Sigmoid colon (tissue), 7 donors: ENCODE results near the gene SLC45A1. TPM values are rescaled to one million over a fixed set of nuclear protein-coding genes. Genes with fewer than 3 reads are reported as not detected.

Source experiments
- DNase-seq: peaks from one replicate; pipeline ENCODE4 v3.0.0-alpha.2; 2019
- H3K27ac ChIP-seq, 4 donors: fragments of 200-600 bp; sonication (generic); one replicate each; pipeline ENCODE4 v1.5.1; 2016 to 2019; ENCODE audit warnings: mild to moderate bottlenecking in 1 of 4
- H3K27me3 ChIP-seq, 3 donors: fragments of 200-600 bp; sonication (generic); one replicate each; pipeline ENCODE4 v1.5.1; 2019; ENCODE audit warnings: mild to moderate bottlenecking in 1 of 3
- H3K36me3 ChIP-seq, 4 donors: fragments of 200-600 bp; sonication (generic); one replicate each; pipeline ENCODE4 v1.5.1; 2016 to 2019
- H3K4me1 ChIP-seq, 4 donors: fragments of 200-600 bp; sonication (generic); one replicate each; pipeline ENCODE4 v1.5.1; 2017 to 2019
- H3K4me3 ChIP-seq, 4 donors: fragments of 200-600 bp; sonication (generic); one replicate each; pipeline ENCODE4 v1.5.1; 2017 to 2019; ENCODE audit warnings: mild to moderate bottlenecking in 2 of 4, moderate library complexity in 1 of 4
- H3K9me3 ChIP-seq, 4 donors: fragments of 200-600 bp in 3 of 4; sonication (generic) in 3 of 4; one replicate each; pipeline versions ENCODE4 v1.5.1 to v1.6.1; 2013 to 2019
- CTCF ChIP-seq, 4 experiments: fragments of 450-650 bp in 3 of 4; fragments of 200-600 bp in 1 of 4; IDR thresholded peaks; one replicate each; pipeline ENCODE4 v1.5.1; 2016 to 2019; ENCODE audit warnings: antibody characterized with exemption in 4 of 4, mild to moderate bottlenecking in 3 of 4, moderate library complexity in 2 of 4
- EP300 ChIP-seq, 4 donors: sonication (generic); formaldehyde crosslinking; IDR thresholded peaks; one replicate each; pipeline ENCODE4 v1.6.1; 2017; ENCODE audit warnings: antibody characterized with exemption in 4 of 4
- POLR2A ChIP-seq, 2 donors: fragments of 450-650 bp; IDR thresholded peaks; one replicate each; pipeline ENCODE4 v1.6.1; 2016; ENCODE audit warnings: antibody characterized with exemption in 2 of 2, mild to moderate bottlenecking in 2 of 2, moderate library complexity in 2 of 2
- POLR2AphosphoS5 ChIP-seq, 4 donors: sonication (generic); formaldehyde crosslinking; IDR thresholded peaks; one replicate each; pipeline ENCODE4 v1.6.1; 2017; ENCODE audit warnings: antibody characterized with exemption in 4 of 4
- WGBS, 2 donors: extraction: QIAGEN DNeasy Blood & Tissue Kit; methylation state at CpG; one replicate each; pipeline ENCODE4 v1.1.7; 2013; 5-methylcytosine and 5-hydroxymethylcytosine counted together
- intact Hi-C: fragments of 100-400 bp; cut with DNase I; formaldehyde crosslinking; loops from one replicate; pipeline ENCODE4 v1.15.1; 2023
- polyA plus RNA-seq, 3 donors: library from polyadenylated mRNA; stranded (reverse); fragments of 200-250 nt; gene quantifications; one replicate each; pipeline ENCODE4 v1.2.3, GENCODE V29; 2013
- total RNA-seq, 4 donors: library from RNA; depleted of rRNA; stranded (reverse); fragments of >200 nt; gene quantifications; one replicate each; pipeline ENCODE4 v1.1.0, GENCODE V29; 2016
- donor health status: healthy with polysubstance abuse.
- donor health status: Bipolar disorder and iron deficiency.
- donor health status: healthy.

Gene SLC45A1
- total and polyA plus RNA-seq, 7 donors = 1.4 to 6.5 (median 3.9) TPM; not detected in 2

- peaks cover 0 to 46% (median 0%) of the 10 kb centered on the region in 4 donors for H3K36me3 ChIP-seq
- no peaks in the 10 kb centered on the region for H3K4me1 ChIP-seq
- no peak overlapping the region for H3K27ac ChIP-seq
- TF ChIP-seq EP300 (IDR thresholded peaks at IDR 0.05) = no peak
- TF ChIP-seq CTCF (IDR thresholded peaks at IDR 0.05) = no peak
- no peak for TF ChIP-seq POLR2AphosphoS5 (IDR thresholded peaks at IDR 0.05)
- no peak for TF ChIP-seq POLR2A (IDR thresholded peaks at IDR 0.05)
- no peak for DNase-seq
- no peak overlapping the region for H3K4me3 ChIP-seq
- intact Hi-C loops = no loop called here
- WGBS, 2 donors = 95 to 96% methylated on average over 27 of the region's 27 CpGs
- H3K27me3 ChIP-seq = no peaks in the 10 kb centered on the region
- H3K9me3 ChIP-seq = no peaks in the 10 kb centered on the region
These were observed 17.3 kb downstream of the SLC45A1 start for GRCh38 chr1:8335246-8335645.

- Histone ChIP-seq H3K4me3 (no peak overlapping the region), H3K9me3 (no peaks in the 10 kb centered on the region), H3K27ac (no peak overlapping the region), H3K36me3 (peaks cover 0 to 46% (median 0%) of the 10 kb centered on the region in 4 donors), H3K27me3 (no peaks in the 10 kb centered on the region), H3K4me1 (peaks cover 0 to 13% (median 7%) of the 10 kb centered on the region in 4 donors)
- TF ChIP-seq POLR2AphosphoS5 (IDR thresholded peaks at IDR 0.05) (no peak), EP300 (IDR thresholded peaks at IDR 0.05) (no peak), CTCF (IDR thresholded peaks at IDR 0.05) (no peak), POLR2A (IDR thresholded peaks at IDR 0.05) (no peak)
- 92 to 95% methylated on average over 25 of the region's 25 CpGs for WGBS, 2 donors
- intact Hi-C loops = no loop called here
- no peak for DNase-seq
These were observed 20.0 kb downstream of the SLC45A1 start for GRCh38 chr1:8337776-8338525.

- peaks cover 0 to 20% (median 14%) of the 10 kb centered on the region in 4 donors for H3K4me1 ChIP-seq
- intact Hi-C loops = no loop called here
- TF ChIP-seq POLR2A (IDR thresholded peaks at IDR 0.05) (no peak), EP300 (IDR thresholded peaks at IDR 0.05) (no peak)
- H3K27me3 ChIP-seq = no peaks in the 10 kb centered on the region
- H3K27ac ChIP-seq = no peak overlapping the region
- no peak for DNase-seq
- 92 to 95% methylated on average over 26 of the region's 26 CpGs for WGBS, 2 donors
- H3K9me3 ChIP-seq = no peaks in the 10 kb centered on the region
- H3K36me3 ChIP-seq = peaks cover 0 to 41% (median 0%) of the 10 kb centered on the region in 4 donors
- no peak overlapping the region for H3K4me3 ChIP-seq
These were observed 20.8 kb downstream of the SLC45A1 start for GRCh38 chr1:8338526-8339202.

- H3K4me1 ChIP-seq = peaks cover 0 to 25% (median 19%) of the 10 kb centered on the region in 4 donors
These were observed 21.3 kb downstream of the SLC45A1 start for GRCh38 chr1:8339203-8339600.

More at GRCh38 chr1:8339203-8339600, 21.3 kb downstream of the SLC45A1 start:
- Histone ChIP-seq H3K27me3 (no peaks in the 10 kb centered on the region), H3K4me3 (no peak overlapping the region), H3K36me3 (peaks cover 0 to 35% (median 0%) of the 10 kb centered on the region in 4 donors), H3K9me3 (no peaks in the 10 kb centered on the region), H3K27ac (no peak overlapping the region)
- WGBS, 2 donors = 88 to 94% methylated on average over 13 of the region's 13 CpGs
- intact Hi-C loops = no loop called here
- no peak for DNase-seq
- no peak for TF ChIP-seq POLR2A (IDR thresholded peaks at IDR 0.05)
- no peak for TF ChIP-seq POLR2AphosphoS5 (IDR thresholded peaks at IDR 0.05)
- no peak for TF ChIP-seq EP300 (IDR thresholded peaks at IDR 0.05)
- no peak for TF ChIP-seq CTCF (IDR thresholded peaks at IDR 0.05)
